Dermis microvascular lymphatic vessel endothelial cell (primary cell): Measurements from ENCODE around the gene TSPAN16. TPM values are rescaled to one million over a fixed set of nuclear protein-coding genes. Genes with fewer than 3 reads are reported as not detected.
A peak's percentile ranks its signal among the peaks of the same experiment; 100 is the strongest.
"Not testable (repeated sequence)": the region's sequence is repeated elsewhere in the genome, so short reads cannot be mapped to it uniquely, and the experiment has no call there.

Source experiments
- DNase-seq, 2 donors: peaks; one replicate each; pipeline versions ENCODE4 v3.0.0 to v3.0.0-alpha.2; 2010; ENCODE audit warnings: low read depth in 2 of 2
- total RNA-seq: library from RNA; depleted of rRNA; stranded (reverse); fragments of >200 nt; gene quantifications from 2 replicates; pipeline ENCODE4 v1.2.1, GENCODE V29; 2014

TSPAN16 gene
- total RNA-seq, 1 donor from 2014 or later = not detected

- not testable (repeated sequence) for DNase-seq
Measured at GRCh38 chr19:11340099-11340467, 44.1 kb downstream of the TSPAN16 start.

GRCh38 chr19:11342429-11342828, 46.5 kb downstream of the TSPAN16 start:
- no peak for DNase-seq

GRCh38 chr19:11345122-11345803, 49.3 kb downstream of the TSPAN16 start:
- DNase-seq = no peak

GRCh38 chr19:11346104-11346940, 50.4 kb downstream of the TSPAN16 start, which contains the start of the genes CCDC159 and TMEM205:
Gene CCDC159 (plus strand): TSS chr19:11346519. CDS start chr19:11346607, 88 bp downstream.
Gene TMEM205 (minus strand): TSS chr19:11346268. CDS start chr19:11345619, 649 bp downstream.
- DNase-seq = peak; percentile 98 to 99

GRCh38 chr19:11347546-11348039, 51.6 kb downstream of the TSPAN16 start:
- DNase-seq = no peak

- DNase-seq = no peak
Measured at GRCh38 chr19:11349171-11349570, 53.2 kb downstream of the TSPAN16 start.

GRCh38 chr19:11354102-11354501, 58.1 kb downstream of the TSPAN16 start:
- DNase-seq = not testable (repeated sequence)

- peak; percentile 63 to 91 for DNase-seq
Measured at GRCh38 chr19:11355160-11356073, 59.5 kb downstream of the TSPAN16 start, which contains the start of gene PLPPR2. Gene PLPPR2 (plus strand): TSS chr19:11355432. CDS start chr19:11357674, 2,242 bp downstream.

GRCh38 chr19:11356074-11356397, 60.1 kb downstream of the TSPAN16 start:
- DNase-seq = no peak

- no peak for DNase-seq
Measured at GRCh38 chr19:11356676-11357550, 61.0 kb downstream of the TSPAN16 start.

- no peak for DNase-seq
Measured at GRCh38 chr19:11359421-11359820, 63.5 kb downstream of the TSPAN16 start.

GRCh38 chr19:11361037-11361770, 65.2 kb downstream of the TSPAN16 start:
- DNase-seq = peak; percentile 51 to 62

- DNase-seq = no peak
Measured at GRCh38 chr19:11361771-11362731, 66.1 kb downstream of the TSPAN16 start.

- DNase-seq = no peak
Measured at GRCh38 chr19:11363881-11364280, 67.9 kb downstream of the TSPAN16 start.

GRCh38 chr19:11364296-11364904, 68.4 kb downstream of the TSPAN16 start:
- no peak for DNase-seq

- no peak for DNase-seq
Measured at GRCh38 chr19:11364935-11365334, 69.0 kb downstream of the TSPAN16 start.
